DMS53 treated with DMSO at 0.1 percent for 48 hours (cell line): ENCODE results near the gene TOMT.
A peak's percentile ranks its signal among the peaks of the same experiment; 100 is the strongest.

Experiments
- DNase-seq: peaks from one replicate; lab custom pipeline; 2025; ENCODE audit not compliant: unreplicated experiment; lab: John Stamatoyannopoulos, UW

The TOMT gene

DNA sequence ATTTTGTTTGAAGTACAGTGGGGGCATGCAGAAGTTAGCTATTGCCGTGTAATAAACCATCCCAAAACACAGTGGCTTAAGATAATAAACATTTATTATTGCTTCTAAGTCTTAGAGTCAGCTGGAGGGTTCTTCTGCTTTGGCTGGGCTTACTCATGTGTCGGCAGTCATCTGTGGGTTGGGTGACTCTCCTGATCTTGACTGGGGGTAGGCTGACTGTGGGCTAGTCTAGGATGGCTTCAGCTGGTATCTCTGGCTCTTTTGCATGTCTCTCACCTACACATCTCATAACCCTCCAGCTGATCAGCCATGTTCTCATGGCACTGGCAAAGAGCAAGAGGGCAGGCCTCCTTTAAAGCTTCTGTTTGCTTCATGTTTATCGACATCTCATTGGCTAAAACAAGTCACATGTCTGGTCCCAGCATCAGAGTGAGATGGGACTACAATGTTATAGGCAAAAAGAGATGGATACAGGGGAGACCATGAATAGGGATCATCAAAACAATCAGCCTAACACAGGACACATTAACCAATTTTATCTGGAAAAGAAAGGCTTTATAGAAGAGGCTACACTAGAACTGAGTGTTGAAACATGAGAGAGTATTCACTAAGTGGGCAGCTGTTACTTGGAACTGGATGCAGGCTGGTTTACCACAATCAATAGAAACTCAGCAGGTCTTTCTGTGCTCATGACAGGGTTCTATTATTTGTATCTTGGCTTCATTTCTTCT lies 19.9 kb upstream of the TOMT start:
- DNase-seq: no peak

DNA sequence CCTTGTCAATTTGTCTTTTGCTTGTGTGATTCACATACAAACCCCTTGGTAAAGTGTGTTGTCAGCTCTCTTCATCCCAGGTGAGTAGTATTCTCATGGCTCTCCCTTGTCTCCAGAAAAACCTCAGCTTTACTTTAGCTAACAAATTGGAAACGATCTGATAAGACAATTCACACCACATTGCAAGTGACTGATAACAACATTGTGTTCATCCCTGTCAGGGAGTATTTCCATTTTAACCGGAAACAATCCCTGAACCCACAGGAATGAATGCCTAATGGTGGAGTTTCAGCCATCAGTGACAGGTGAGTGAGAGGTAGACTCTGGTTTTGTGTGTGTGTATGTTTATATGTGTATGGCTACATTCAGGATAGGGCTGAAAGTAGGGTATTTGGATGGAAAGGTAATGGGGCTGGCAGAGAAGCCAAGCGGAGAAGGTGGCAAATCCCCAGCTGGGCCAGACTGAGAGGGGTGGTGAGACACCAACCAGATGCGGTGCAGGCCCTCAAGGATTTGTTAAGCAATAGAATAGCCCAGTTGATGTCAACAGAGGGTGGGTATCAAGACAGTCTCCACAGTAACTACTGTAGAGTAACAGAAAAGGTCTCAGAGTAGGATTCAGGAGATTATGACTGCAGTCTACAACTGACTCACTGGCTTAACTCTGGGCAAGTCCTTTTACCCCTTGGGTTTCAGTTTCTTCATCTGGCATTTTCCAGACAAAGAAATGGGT lies 17.5 kb upstream of the TOMT start:
- no peak for DNase-seq

DNA sequence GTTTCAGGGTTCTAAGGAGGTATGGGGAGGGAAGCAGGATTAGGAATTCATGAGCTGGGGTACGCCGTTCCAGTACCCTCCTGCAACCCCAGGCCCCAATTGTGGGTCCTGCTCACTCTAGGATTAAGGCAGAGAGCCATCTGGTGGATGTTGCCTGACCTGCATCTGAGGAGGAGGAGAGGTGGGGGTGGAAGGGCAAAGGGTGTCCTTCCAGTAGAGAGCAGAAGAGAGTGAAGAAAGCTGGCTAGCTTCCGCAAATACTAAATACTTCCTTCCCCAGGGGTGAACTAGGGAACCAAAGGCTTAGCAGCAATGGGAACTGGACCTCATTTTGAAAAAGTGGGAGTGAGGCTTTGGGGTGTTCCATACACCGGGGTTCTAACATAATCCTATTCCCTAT lies 14.4 kb upstream of the TOMT start:
- DNase-seq: peak; percentile 62

DNA sequence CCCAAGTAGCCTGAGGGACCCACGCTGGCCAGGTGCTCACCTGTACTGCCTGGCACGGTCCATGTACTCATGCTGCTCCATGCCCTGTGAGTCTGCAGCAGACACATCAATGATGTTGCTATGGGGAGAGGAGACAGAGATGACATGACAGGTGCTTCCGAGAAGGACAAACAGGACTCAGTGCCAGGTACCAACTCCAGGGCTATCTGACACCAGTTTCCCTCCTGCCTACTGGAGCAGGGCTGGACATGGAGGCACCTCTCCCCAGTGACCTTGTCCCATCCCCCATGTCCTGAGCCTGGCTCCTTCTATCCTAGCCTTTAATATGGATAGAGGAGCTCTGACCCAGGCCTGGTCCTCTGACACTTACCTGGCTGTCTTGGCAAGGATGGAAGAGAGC lies 7.0 kb upstream of the TOMT start:
- no peak for DNase-seq

DNA sequence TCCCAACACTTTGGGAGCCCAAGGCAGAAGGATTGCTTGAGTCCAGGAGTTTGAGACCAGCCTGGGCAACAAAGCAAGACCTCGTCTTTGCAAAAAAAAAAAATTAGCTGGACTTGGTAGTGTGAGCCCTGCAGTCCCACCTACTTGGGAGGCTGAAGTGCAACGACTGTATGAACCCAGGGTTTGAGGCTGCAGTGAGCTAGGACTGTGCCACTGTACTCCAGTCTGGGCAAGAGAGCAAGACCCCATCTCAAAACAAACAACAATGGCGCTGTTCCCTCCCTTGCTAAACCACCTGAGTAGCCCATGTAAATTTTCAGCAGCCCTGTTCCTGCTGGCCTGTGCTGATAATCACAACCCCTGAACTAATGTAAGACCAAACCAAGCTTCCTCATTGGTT lies 5.7 kb upstream of the TOMT start:
- DNase-seq: no peak

DNA sequence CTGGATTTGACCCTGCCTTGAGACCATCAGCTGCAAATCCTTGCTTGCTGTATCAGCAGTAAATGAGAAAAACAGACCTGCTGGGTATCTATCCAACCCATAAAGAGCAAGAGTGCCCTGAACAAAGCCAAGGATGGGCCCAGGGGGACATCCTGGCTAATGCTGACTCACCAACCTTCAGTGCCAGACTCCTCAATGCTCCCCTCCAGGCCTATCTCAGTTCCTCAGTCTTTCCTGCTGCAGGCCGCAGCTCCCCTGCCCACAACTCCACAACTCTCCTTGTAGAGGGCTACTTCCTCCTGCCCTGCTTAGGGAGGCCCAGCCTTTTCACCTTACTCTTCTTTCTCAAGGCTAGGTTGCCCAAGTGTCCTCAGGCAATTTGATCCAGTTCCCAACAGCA lies 5.3 kb upstream of the TOMT start:
- no peak for DNase-seq

DNA sequence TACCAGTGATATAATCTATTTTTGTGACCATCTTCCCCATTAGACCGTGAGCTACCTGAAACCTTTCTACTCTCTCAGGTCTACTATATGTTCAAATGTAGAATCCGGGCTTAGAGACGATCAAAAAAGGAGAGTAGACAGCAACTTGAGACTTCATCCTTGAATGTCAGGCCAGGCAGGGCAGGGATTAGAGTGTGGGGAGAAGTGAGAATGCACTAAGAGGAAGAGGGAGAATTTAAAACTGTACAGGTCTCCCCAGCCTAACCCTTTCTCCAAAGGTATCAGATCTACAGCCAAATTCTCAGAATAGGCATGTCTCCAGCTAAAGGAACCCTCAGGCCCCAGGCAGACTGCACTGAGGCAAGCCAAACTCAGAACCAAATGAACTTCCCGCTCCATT lies 3.6 kb upstream of the TOMT start:
- DNase-seq: no peak

DNA sequence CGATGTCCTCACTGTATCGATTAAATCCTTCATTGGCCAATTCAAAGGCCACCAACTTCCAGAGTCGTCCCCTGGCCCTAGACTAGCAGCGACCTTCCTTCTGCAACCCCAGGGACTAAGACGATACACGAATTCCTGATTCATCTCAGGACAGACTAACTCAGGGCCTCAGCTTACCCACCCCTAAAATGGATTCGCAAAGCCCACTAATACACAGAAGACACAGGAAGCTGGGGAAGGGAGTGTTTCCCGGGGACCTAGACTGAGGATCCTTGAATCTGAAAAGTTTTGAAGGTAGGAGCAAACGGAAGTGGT lies 3.1 kb upstream of the TOMT start:
- no peak for DNase-seq

DNA sequence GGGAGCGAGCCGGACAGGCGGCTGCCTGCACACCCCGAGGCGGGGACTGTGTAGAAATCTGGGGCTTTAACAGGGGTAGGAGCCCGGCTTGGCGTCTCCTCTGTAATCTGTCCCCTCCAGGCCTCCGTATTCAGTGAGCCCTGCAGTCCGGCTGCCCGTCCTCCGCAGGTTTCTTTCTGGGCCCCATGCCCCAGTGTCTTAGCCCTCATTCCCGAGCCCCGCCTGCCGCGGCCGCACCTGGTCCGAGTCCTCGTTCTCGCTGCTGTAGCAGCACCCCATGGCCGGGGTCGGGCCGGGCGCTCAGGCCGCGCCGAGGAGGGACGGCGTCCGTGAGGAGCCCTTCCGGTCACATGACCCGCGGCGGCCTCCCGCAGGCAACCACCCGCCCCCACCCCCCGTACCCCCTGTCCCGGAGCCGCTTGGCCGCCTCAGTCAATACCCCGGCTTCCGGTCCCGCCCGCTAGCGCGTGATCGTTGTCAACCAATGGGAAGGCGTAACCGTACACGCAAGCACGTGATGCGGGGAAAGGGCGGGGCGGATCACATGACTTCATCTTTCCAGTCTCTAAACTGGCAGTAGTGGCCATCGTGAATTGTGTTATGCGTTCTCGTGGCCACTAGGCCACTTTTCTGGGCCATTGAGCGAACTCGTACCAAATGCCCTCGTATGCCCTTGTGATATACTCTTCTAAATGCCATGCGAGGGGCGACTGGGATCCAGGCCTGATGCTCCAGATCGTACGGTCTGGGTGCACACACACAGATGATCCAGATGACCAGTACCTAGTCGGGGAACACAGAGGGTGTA lies 2.6 kb upstream of the TOMT start, which contains the start of gene LAMTOR1:
Gene LAMTOR1 (minus strand): TSS at position 352 of the 808 bp plus-strand sequence. CDS start 73 bp downstream, at position 279.
- DNase-seq: peak; percentile 100

DNA sequence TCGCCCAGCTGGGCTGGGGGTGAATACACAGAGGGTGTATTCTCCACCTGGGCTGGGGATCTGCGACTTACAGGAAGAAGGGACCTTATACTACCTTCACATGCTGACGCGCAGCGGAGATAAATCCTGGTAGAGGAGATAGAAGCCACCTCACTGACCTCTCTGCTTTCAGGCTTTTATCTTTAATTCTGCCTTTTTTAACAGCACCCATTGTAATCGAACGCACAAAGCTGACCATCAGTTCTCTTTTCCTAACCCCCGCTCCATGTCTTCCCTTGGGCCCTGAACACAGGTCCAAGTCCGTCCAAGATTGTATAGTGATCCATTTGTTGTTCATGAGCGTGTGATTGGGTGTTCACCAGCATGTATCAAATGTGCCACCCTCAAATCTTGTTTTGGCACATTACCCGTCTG lies 2.0 kb upstream of the TOMT start:
- no peak for DNase-seq

DNA sequence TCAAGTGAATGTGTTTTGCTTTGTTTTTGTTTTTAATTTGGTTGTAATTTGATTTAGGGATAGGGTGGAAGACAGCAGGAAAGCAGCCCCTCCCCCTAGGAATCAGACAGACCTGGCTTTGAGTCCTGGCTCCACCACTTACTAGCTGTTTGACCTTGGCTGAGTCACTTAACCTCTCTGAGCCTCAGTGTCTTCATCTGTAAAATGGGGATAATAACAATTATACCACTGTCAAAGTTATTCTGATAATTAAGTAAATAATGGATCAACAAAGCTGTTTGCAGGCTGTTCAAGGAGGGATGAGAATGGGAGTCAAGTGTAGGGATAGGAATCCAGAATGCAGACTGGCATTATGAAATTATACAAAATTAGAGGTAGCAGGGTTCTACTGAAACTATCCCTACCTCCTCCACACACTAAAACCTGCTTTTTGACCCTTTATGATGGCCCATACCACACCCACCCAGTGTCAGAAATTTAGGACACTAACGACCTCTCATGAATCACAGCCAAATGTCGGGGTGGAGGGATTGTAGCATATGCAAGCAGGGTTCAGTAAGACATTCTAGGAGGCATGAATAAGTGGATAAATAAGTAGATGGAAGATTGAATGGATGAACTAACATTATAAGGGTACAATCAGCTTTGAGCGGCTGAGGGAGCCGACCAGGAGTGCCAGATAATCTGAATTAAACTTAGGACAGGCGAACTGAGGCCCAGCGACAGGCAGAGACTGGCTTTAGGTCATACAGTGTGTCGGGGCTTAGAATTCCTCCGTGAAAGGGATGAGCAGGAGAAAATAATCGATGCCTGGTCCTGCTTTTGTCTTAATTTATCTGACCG lies 5.8 kb downstream of the TOMT start:
- DNase-seq: no peak

DNA sequence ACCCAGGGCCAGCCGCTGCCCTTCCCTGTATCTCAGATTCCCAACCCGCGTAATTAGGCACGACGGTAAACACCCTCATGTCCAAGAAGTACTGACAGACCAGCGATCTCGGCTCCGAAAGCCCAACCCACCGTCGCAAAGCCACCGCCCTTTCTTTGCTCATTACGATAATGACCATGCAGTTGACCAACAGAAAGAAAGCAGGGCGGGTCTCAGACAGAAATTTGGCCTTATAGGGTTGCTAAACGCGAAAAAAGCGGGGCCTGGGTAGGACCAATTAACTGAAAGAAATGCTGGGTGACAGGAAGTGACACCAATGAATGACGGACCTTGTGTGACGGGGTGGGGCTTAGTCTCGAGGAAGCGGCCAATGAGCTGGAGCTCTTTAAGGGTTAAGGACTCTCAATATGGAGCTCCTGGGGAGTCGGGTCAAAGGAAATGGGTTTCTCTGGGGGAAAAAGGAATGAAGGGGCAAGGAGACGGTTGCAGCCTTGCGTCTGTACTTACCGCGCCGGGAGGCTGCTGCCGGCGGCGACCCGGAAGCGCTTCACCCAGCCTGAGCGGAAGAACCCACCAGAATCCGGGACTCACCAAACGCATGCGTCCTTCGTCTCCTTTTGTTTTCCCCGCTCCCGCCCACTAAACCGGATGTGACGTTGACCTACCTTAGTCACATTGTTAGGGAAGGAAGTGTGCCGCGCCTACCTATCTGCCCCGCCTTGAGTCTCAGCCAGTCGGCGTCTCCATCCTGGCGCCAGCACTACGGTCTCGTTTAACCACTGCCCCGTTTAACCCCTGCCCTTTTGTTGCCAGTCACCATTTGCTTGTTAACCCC lies 6.6 kb downstream of the TOMT start, which contains the start of gene ANAPC15:
Gene ANAPC15 (minus strand): TSS at position 553 of the 835 bp plus-strand sequence. CDS start 1,419 bp downstream, outside the sequence.
- DNase-seq: peak; percentile 100

DNA sequence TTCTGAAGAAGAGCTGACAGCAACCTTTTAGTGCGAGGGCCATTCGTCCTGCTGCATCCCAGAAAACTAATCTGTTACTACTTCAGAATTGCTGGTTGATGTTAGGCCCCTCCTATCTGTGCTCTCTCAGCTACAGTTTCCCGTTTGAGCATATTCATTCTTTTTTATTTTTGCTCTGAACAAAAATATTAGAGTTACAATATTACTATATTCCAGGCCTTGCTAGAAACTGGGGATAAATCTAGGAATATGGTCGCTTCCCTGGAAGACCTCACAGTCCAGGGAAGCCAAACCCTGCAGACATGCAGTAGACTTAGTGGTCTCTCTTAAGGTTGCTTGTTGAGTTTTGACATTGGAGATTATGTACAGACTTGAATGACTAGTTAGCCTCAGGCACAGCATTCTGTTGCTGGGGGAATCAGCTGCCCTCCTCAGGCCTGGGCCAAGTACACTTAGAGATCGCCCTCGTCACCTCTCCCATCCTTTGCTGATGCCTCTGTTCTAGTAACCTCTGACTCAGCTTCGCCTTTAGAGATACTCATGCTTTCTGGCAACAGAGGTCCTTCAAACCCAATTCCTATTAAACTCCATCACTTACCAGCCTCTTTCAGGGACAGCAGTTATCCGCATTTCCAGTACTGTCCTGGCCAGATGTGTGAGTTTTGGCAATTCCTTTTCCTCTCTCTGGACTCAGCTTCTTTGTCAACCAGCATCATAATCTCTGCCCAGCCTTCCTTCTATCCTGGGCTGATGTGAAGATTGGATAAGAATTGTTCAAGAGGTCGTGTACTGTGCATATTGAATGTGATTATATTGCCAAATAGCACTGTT lies 7.5 kb downstream of the TOMT start:
- DNase-seq: no peak

DNA sequence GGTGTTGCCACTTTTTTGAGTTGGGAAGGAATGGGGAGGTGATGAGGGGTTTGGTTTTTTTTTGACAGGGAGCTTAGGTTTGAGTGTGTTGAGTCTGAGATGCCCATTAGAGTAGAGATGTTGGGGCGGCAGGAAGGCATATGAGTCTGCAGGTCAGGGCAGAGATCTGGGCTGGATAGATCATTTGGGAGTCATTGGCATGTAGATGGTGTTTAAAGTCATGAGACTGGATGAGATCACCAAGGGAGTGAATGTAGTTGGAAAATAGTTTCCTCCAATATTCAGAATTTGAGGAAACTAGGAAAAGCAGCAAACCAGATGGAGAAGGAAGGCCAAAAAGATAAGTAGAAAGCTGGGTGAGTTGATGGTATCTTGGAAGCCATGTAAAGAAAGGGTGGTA lies 8.8 kb downstream of the TOMT start:
- no peak for DNase-seq

DNA sequence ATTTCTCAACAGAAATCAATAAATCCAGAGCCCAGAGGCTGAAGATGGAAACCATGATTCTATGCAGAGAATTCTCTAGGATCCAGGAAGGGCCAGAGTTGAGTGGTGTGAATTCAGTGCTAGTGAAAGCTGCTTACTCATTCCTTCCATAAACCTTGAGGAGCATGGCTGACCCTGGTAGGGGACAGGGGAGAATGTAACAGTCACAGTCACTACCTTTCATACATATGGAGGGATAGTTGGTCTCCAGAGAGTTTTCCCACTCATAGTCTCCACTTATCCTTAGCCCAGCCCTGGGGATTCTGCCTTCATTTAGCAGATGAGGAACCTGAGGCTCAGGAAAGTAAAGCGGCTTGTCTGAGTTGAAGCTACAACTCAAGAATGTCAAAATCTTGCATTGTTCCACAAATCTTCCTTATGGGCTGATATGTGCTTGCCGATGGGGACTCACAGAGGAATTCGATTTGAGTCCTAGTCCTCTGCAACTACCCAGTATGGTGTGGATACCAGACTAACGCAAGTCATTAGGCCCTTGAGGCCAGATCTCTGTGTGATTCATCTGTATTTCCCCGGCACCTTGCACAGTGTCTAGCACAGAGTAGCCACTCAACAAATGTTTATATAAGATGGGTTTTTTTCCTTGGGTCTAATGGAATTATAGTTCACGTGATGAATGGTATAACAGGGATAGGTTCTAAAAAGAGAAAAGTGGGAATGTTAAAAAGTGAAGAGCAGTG lies 10.5 kb downstream of the TOMT start:
- DNase-seq: no peak

DNA sequence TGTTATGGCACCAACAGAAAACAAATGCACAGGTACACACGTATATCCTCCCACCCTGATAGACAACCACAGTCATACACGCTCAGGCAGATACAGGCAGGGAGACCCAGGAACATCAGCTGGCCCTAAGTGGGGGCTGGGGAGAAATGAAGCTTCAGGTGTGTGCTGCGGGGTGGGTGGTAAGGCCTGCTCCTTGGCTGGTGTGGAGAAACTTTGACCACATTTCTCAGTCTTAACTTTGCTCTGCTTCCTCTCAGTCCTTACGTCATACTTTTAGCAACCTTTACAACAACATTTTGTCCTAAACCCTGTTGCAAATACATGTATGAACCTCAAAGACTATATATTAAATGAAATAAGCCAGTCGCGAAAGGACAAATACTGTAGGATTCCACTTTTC lies 13.5 kb downstream of the TOMT start:
- no peak for DNase-seq

DNA sequence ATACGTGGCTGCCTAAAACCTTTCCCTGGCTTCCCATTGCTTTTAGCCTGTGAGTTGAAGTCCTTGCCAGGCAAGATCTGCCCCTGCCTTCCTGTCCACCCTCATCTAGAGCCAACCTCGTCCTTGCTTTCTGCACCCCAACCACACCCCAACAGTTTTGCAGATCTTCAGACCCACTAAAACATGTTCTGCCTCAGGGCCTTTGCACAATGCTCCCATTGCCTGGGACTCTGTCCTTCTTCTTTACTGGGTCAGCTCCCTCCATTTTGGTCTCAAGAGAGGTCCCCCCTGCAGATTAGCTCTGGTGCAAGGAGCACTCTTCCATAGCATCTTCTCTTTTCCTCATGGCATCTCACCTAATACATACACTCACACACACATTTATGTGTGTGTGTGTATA lies 15.2 kb downstream of the TOMT start:
- DNase-seq: no peak

DNA sequence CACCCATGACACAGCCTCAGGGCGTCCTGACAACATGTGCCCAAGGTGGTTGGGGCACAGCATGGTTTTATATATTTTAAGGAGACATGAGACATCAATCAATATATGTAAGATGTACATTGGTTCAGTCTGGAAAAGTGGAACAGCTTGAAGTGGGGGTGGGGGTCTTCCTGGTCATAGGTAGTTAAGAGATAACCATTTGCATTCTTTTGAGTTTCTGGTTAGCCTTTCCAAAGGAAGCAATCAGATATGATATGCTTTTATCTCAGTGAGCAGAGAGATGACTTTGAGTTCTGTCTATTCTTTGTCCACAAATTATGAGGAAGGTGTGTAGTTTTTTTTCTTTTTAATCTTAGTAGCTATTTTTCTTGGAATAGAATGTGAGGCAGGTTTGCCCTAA lies 16.9 kb downstream of the TOMT start:
- DNase-seq: no peak
